Measurements from ENCODE around the gene RC3H2.

DNA sequence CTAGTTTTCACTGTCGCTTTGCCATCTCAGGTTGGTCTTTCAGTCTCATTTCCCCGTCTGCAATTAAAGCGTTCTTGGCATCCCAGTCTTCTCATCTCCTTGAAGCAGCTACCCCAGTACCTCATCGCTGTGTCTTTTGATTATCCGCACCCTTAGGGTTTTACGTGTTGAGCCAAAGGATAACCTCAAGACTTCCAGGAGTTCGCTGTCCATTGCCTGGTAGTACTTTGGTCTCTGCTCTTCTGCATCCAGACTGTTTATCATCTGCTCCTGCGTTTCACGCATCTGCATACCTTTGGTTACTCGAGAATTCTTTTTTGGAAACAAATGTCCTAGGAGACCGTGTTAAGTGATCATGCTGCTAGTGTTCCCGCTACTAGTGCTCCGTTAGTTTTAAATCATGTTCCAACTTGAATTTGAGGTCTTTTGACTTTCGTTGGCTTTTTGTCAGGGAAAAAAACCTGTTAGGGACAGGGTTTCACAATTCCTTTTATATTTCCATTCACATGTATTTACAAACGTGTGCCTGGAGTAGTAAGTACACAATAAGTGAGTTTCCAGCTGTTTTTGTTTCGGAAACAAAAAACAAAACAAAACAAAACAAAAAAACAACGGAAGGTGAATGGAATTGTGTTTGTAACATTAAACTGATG is 36.5 kb upstream of the RC3H2 start:
- TF ChIP-seq, protein P1, sequence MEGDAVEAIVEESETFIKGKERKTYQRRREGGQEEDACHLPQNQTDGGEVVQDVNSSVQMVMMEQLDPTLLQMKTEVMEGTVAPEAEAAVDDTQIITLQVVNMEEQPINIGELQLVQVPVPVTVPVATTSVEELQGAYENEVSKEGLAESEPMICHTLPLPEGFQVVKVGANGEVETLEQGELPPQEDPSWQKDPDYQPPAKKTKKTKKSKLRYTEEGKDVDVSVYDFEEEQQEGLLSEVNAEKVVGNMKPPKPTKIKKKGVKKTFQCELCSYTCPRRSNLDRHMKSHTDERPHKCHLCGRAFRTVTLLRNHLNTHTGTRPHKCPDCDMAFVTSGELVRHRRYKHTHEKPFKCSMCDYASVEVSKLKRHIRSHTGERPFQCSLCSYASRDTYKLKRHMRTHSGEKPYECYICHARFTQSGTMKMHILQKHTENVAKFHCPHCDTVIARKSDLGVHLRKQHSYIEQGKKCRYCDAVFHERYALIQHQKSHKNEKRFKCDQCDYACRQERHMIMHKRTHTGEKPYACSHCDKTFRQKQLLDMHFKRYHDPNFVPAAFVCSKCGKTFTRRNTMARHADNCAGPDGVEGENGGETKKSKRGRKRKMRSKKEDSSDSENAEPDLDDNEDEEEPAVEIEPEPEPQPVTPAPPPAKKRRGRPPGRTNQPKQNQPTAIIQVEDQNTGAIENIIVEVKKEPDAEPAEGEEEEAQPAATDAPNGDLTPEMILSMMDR (IDR thresholded peaks at IDR 0.05) = no peak
- no peak for TF ChIP-seq POLR2A (IDR thresholded peaks at IDR 0.05)
